GM12878 (cell line): ENCODE data around the gene CDK11B. TPM values are rescaled to one million over a fixed set of nuclear protein-coding genes. Genes with fewer than 3 reads are reported as not detected.

ENCODE experiments used
- CBX5 ChIP-seq: sonication (generic); IDR thresholded peaks from 2 replicates; pipeline ENCODE4 v1.6.1; 2016; ENCODE audit warnings: low read depth, moderate library complexity, mild to moderate bottlenecking, inconsistent platforms
- FOS ChIP-seq: IDR thresholded peaks from 3 replicates; pipeline ENCODE4 v1.6.1; 2011; ENCODE audit warnings: borderline replicate concordance; ENCODE audit not compliant: insufficient read length; ENCODE audit errors: extremely low read depth
- FOXM1 ChIP-seq: IDR thresholded peaks from 2 replicates; pipeline ENCODE4 v1.6.1; 2012; ENCODE audit warnings: low read depth, mild to moderate bottlenecking, inconsistent platforms, low read length, moderate library complexity
- MYB ChIP-seq: fragments of 150-350 bp; IDR thresholded peaks from 2 replicates; pipeline ENCODE4 v1.6.1; 2014; ENCODE audit warnings: mild to moderate bottlenecking, low read depth, low read length, borderline replicate concordance
- NFYA ChIP-seq: IDR thresholded peaks from 2 replicates; pipeline ENCODE4 v1.6.1; 2011; ENCODE audit warnings: low read depth, mild to moderate bottlenecking, low read length, improper control_type of control experiment, borderline replicate concordance
- NR2C1 ChIP-seq: fragments of 450-650 bp; IDR thresholded peaks from 2 replicates; pipeline ENCODE4 v1.6.1; 2017; ENCODE audit warnings: antibody characterized with exemption, mild to moderate bottlenecking, moderate library complexity
- NR2F1 ChIP-seq: fragments of 450-650 bp; conservative IDR thresholded peaks from 2 replicates; pipeline ENCODE4 v1.6.1; 2017; ENCODE audit warnings: mild to moderate bottlenecking
- PAX5 ChIP-seq: IDR thresholded peaks from 2 replicates; pipeline ENCODE4 v1.6.1; 2011; ENCODE audit warnings: low read depth, low read length, borderline replicate concordance
- PML ChIP-seq: IDR thresholded peaks from 2 replicates; pipeline ENCODE4 v1.6.1; 2012; ENCODE audit warnings: low read length, inconsistent platforms
- RAD51 ChIP-seq: fragments of 450-650 bp; IDR thresholded peaks from 2 replicates; pipeline ENCODE4 v1.6.1; 2016; ENCODE audit warnings: moderate library complexity, mild to moderate bottlenecking, inconsistent platforms
- TCF3 ChIP-seq: IDR thresholded peaks from 2 replicates; pipeline ENCODE4 v1.6.1; 2012; ENCODE audit warnings: low read depth, mild to moderate bottlenecking, low read length, borderline replicate concordance; ENCODE audit not compliant: insufficient read depth
- WRNIP1 ChIP-seq: IDR thresholded peaks from 2 replicates; pipeline ENCODE4 v1.6.1; 2011; ENCODE audit warnings: low read depth, low read length, improper control_type of control experiment, borderline replicate concordance
- polyA plus RNA-seq, 11 experiments: library from polyadenylated mRNA; depleted of rRNA in 4 of 11; unstranded in 6 of 11; stranded (reverse) in 5 of 11; fragments of >200 nt; fragmentation: Nextera tagmentation in 4 of 11; fragmentation: Illumina TruSeq in 1 of 11; extraction: Ambion mirVana in 4 of 11; extraction: Trizol in 1 of 11; gene quantifications; 1 replicate in 1 of 11; 2 replicates in 10 of 11; pipeline versions ENCODE4 v1.2.1 to v1.2.3, GENCODE V29; 2011 to 2016; ENCODE audit warnings: inconsistent platforms in 2 of 11, missing spikeins in 2 of 11, low read depth in 1 of 11
- total RNA-seq, 4 experiments: library from RNA; depleted of rRNA in 3 of 4; stranded (reverse); fragments of >200 nt in 3 of 4; fragmentation: Illumina TruSeq in 1 of 4; extraction: Trizol in 1 of 4; gene quantifications; 2 replicates each; pipeline versions ENCODE4 v1.2.1 to v1.2.3, GENCODE V29; 2013 to 2021
- TF ChIP-seq, protein P1 (sequence below): fragments of 450-650 bp; IDR thresholded peaks from 2 replicates; pipeline ENCODE4 v1.6.1; 2018; ENCODE audit warnings: borderline replicate concordance, mild to moderate bottlenecking; ENCODE audit not compliant: partially characterized antibody
- TF ChIP-seq, protein P2 (sequence below): fragments of 450-650 bp; IDR thresholded peaks from 2 replicates; pipeline ENCODE4 v1.6.1; 2017; ENCODE audit warnings: mild to moderate bottlenecking, moderate library complexity
- TF ChIP-seq, protein P3 (sequence below): fragments of 450-650 bp; IDR thresholded peaks from 2 replicates; pipeline ENCODE4 v1.6.1; 2017; ENCODE audit warnings: mild to moderate bottlenecking, moderate library complexity
- TF ChIP-seq, protein P4 (sequence below): fragments of 450-650 bp; IDR thresholded peaks from 2 replicates; pipeline ENCODE4 v1.6.1; 2017; ENCODE audit warnings: mild to moderate bottlenecking

CDK11B gene
- total and polyA plus RNA-seq, 10 of the 15 experiments (the other 5 are each of a cell fraction or from before 2014, with no cell fraction given) = 3.2 to 30.9 (median 18.0) TPM

DNA sequence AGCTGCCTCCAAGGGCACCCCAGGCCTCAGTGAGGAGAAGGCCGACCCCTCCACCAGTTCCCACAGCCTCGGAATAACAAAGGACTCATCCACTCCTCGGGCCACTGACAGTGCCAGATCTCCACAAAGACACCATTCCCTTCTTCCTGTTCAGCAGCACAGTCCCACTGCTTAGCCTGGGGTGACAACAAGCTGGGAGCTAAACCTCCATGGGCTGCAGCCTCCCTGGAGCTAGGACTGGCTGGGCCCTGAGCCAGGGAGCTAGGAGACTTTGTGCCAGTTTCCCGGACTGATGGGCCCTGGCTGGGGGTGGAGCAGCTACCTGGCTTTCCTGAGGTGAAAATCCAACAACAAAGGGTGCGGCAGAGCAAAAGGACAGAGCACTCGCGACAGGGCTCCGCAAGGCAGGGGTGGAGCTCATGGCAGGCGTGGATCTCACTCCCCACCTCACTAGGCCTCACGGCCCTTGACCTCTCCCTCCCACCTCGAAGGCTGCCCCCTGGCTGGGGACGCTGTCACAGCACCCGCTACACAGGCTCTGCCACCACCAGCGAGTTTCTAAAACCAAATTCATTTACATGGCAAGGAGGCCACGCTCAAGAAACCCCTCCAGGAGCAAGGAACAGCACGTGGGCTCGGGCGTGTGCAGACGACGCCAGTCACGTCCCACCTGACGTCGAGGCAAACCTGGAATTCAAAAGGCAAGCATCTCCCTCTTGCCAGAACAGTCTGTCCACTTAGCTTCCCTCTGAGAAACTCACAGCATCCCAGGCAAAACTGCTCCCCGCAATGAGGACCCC lies 20.0 kb upstream of the CDK11B start (continued):
- TF ChIP-seq FOS (no peak), TCF3 (no peak), NR2F1 (peak; percentile 99), CBX5 (no peak), FOXM1 (no peak), RAD51 (no peak), WRNIP1 (no peak), NFYA (no peak), MYB (no peak), NR2C1 (peak; percentile 87), PAX5 (peak; percentile 52; the same call in 1 of the 2 replicates), PML (no peak)
- TF ChIP-seq, protein P1, sequence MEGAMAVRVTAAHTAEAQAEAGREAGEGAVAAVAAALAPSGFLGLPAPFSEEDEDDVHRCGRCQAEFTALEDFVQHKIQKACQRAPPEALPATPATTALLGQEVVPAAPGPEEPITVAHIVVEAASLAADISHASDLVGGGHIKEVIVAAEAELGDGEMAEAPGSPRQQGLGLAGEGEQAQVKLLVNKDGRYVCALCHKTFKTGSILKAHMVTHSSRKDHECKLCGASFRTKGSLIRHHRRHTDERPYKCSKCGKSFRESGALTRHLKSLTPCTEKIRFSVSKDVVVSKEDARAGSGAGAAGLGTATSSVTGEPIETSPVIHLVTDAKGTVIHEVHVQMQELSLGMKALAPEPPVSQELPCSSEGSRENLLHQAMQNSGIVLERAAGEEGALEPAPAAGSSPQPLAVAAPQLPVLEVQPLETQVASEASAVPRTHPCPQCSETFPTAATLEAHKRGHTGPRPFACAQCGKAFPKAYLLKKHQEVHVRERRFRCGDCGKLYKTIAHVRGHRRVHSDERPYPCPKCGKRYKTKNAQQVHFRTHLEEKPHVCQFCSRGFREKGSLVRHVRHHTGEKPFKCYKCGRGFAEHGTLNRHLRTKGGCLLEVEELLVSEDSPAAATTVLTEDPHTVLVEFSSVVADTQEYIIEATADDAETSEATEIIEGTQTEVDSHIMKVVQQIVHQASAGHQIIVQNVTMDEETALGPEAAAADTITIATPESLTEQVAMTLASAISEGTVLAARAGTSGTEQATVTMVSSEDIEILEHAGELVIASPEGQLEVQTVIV = no peak
- TF ChIP-seq, protein P2, sequence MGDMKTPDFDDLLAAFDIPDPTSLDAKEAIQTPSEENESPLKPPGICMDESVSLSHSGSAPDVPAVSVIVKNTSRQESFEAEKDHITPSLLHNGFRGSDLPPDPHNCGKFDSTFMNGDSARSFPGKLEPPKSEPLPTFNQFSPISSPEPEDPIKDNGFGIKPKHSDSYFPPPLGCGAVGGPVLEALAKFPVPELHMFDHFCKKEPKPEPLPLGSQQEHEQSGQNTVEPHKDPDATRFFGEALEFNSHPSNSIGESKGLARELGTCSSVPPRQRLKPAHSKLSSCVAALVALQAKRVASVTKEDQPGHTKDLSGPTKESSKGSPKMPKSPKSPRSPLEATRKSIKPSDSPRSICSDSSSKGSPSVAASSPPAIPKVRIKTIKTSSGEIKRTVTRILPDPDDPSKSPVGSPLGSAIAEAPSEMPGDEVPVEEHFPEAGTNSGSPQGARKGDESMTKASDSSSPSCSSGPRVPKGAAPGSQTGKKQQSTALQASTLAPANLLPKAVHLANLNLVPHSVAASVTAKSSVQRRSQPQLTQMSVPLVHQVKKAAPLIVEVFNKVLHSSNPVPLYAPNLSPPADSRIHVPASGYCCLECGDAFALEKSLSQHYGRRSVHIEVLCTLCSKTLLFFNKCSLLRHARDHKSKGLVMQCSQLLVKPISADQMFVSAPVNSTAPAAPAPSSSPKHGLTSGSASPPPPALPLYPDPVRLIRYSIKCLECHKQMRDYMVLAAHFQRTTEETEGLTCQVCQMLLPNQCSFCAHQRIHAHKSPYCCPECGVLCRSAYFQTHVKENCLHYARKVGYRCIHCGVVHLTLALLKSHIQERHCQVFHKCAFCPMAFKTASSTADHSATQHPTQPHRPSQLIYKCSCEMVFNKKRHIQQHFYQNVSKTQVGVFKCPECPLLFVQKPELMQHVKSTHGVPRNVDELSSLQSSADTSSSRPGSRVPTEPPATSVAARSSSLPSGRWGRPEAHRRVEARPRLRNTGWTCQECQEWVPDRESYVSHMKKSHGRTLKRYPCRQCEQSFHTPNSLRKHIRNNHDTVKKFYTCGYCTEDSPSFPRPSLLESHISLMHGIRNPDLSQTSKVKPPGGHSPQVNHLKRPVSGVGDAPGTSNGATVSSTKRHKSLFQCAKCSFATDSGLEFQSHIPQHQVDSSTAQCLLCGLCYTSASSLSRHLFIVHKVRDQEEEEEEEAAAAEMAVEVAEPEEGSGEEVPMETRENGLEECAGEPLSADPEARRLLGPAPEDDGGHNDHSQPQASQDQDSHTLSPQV = peak; percentile 65; the same call in 1 of the 2 replicates
- TF ChIP-seq, protein P3, sequence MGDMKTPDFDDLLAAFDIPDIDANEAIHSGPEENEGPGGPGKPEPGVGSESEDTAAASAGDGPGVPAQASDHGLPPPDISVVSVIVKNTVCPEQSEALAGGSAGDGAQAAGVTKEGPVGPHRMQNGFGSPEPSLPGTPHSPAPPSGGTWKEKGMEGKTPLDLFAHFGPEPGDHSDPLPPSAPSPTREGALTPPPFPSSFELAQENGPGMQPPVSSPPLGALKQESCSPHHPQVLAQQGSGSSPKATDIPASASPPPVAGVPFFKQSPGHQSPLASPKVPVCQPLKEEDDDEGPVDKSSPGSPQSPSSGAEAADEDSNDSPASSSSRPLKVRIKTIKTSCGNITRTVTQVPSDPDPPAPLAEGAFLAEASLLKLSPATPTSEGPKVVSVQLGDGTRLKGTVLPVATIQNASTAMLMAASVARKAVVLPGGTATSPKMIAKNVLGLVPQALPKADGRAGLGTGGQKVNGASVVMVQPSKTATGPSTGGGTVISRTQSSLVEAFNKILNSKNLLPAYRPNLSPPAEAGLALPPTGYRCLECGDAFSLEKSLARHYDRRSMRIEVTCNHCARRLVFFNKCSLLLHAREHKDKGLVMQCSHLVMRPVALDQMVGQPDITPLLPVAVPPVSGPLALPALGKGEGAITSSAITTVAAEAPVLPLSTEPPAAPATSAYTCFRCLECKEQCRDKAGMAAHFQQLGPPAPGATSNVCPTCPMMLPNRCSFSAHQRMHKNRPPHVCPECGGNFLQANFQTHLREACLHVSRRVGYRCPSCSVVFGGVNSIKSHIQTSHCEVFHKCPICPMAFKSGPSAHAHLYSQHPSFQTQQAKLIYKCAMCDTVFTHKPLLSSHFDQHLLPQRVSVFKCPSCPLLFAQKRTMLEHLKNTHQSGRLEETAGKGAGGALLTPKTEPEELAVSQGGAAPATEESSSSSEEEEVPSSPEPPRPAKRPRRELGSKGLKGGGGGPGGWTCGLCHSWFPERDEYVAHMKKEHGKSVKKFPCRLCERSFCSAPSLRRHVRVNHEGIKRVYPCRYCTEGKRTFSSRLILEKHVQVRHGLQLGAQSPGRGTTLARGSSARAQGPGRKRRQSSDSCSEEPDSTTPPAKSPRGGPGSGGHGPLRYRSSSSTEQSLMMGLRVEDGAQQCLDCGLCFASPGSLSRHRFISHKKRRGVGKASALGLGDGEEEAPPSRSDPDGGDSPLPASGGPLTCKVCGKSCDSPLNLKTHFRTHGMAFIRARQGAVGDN = peak; percentile 98
- TF ChIP-seq, protein P4, sequence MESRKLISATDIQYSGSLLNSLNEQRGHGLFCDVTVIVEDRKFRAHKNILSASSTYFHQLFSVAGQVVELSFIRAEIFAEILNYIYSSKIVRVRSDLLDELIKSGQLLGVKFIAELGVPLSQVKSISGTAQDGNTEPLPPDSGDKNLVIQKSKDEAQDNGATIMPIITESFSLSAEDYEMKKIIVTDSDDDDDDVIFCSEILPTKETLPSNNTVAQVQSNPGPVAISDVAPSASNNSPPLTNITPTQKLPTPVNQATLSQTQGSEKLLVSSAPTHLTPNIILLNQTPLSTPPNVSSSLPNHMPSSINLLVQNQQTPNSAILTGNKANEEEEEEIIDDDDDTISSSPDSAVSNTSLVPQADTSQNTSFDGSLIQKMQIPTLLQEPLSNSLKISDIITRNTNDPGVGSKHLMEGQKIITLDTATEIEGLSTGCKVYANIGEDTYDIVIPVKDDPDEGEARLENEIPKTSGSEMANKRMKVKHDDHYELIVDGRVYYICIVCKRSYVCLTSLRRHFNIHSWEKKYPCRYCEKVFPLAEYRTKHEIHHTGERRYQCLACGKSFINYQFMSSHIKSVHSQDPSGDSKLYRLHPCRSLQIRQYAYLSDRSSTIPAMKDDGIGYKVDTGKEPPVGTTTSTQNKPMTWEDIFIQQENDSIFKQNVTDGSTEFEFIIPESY = peak; percentile 79; the same call in 1 of the 2 replicates
